NCI-H1417 treated with DMSO at 0.1 percent for 48 hours (cell line): ENCODE measurements around the gene TFDP1.

Source experiments
- DNase-seq: peaks from one replicate; lab custom pipeline; 2025; lab: John Stamatoyannopoulos, UW

Gene TFDP1

GRCh38 chr13:113651511-113652403, 67.2 kb downstream of the TFDP1 start:
- no peak for DNase-seq

GRCh38 chr13:113652404-113653263, 68.1 kb downstream of the TFDP1 start:
- DNase-seq, result no peak

GRCh38 chr13:113653264-113654174, 69.0 kb downstream of the TFDP1 start:
- DNase-seq, result peak; percentile 71

- DNase-seq, result no peak
These were observed 69.6 kb downstream of the TFDP1 start for GRCh38 chr13:113654175-113654560.

GRCh38 chr13:113654591-113655345, 70.2 kb downstream of the TFDP1 start:
- DNase-seq, result no peak

GRCh38 chr13:113655346-113656002, 70.9 kb downstream of the TFDP1 start:
- DNase-seq, result no peak

- DNase-seq, result no peak
These were observed 71.5 kb downstream of the TFDP1 start for GRCh38 chr13:113656003-113656588.

- DNase-seq, result no peak
These were observed 72.5 kb downstream of the TFDP1 start for GRCh38 chr13:113656831-113657671.

GRCh38 chr13:113657851-113658741, 73.5 kb downstream of the TFDP1 start, which contains the start of gene ATP4B:
Gene ATP4B (minus strand): TSS chr13:113658198. CDS start chr13:113658144, 54 bp downstream.
- no peak for DNase-seq

- no peak for DNase-seq
These were observed 74.3 kb downstream of the TFDP1 start for GRCh38 chr13:113658836-113659235.

GRCh38 chr13:113659337-113659736, 74.8 kb downstream of the TFDP1 start:
- no peak for DNase-seq

GRCh38 chr13:113660066-113660465, 75.5 kb downstream of the TFDP1 start:
- DNase-seq, result no peak

GRCh38 chr13:113661509-113661908, 77.0 kb downstream of the TFDP1 start:
- DNase-seq, result no peak

GRCh38 chr13:113663934-113664333, 79.4 kb downstream of the TFDP1 start:
- no peak for DNase-seq

- no peak for DNase-seq
These were observed 80.4 kb downstream of the TFDP1 start for GRCh38 chr13:113664751-113665596.

- DNase-seq, result no peak
These were observed 81.2 kb downstream of the TFDP1 start for GRCh38 chr13:113665597-113666328.

GRCh38 chr13:113666329-113666670, 81.7 kb downstream of the TFDP1 start:
- no peak for DNase-seq
